ENCODE results near the gene ZNF638.

Gene ZNF638

GRCh38 chr2:71473346-71474031 is 141.9 kb downstream of the ZNF638 start:
- DNase-seq (ENCODE audit: low spot score) = no peak
- TF ChIP-seq, protein P1, sequence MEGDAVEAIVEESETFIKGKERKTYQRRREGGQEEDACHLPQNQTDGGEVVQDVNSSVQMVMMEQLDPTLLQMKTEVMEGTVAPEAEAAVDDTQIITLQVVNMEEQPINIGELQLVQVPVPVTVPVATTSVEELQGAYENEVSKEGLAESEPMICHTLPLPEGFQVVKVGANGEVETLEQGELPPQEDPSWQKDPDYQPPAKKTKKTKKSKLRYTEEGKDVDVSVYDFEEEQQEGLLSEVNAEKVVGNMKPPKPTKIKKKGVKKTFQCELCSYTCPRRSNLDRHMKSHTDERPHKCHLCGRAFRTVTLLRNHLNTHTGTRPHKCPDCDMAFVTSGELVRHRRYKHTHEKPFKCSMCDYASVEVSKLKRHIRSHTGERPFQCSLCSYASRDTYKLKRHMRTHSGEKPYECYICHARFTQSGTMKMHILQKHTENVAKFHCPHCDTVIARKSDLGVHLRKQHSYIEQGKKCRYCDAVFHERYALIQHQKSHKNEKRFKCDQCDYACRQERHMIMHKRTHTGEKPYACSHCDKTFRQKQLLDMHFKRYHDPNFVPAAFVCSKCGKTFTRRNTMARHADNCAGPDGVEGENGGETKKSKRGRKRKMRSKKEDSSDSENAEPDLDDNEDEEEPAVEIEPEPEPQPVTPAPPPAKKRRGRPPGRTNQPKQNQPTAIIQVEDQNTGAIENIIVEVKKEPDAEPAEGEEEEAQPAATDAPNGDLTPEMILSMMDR (IDR thresholded peaks at IDR 0.05; ENCODE audit: poor library complexity, severe bottlenecking) = no peak
- no peak overlapping the region for H3K27ac ChIP-seq (ENCODE audit: poor library complexity, severe bottlenecking)
- H3K27me3 ChIP-seq (ENCODE audit: insufficient read depth, poor library complexity, severe bottlenecking) = no peaks in the 10 kb centered on the region
- no peaks in the 10 kb centered on the region for H3K9me3 ChIP-seq (ENCODE audit: severe bottlenecking)
- no peak overlapping the region for H3K4me3 ChIP-seq (ENCODE audit: severe bottlenecking)
- no peak for ATAC-seq (ENCODE audit: low read depth)
- peaks cover 8% of the 10 kb centered on the region for H3K4me1 ChIP-seq (ENCODE audit: insufficient read depth, poor library complexity, severe bottlenecking)
- no peaks in the 10 kb centered on the region for H3K36me3 ChIP-seq (ENCODE audit: low read depth)

- ATAC-seq (ENCODE audit: low read depth) (no peak), DNase-seq (ENCODE audit: low spot score) (no peak)
- H3K27me3 ChIP-seq (ENCODE audit: insufficient read depth, poor library complexity, severe bottlenecking) = no peaks in the 10 kb centered on the region
- no peak overlapping the region for H3K27ac ChIP-seq (ENCODE audit: poor library complexity, severe bottlenecking)
- no peaks in the 10 kb centered on the region for H3K36me3 ChIP-seq (ENCODE audit: low read depth)
- H3K4me3 ChIP-seq (ENCODE audit: severe bottlenecking) = no peak overlapping the region
- TF ChIP-seq, protein P1 (IDR thresholded peaks at IDR 0.05; ENCODE audit: poor library complexity, severe bottlenecking) = no peak
- H3K4me1 ChIP-seq (ENCODE audit: insufficient read depth, poor library complexity, severe bottlenecking) = peaks cover 8% of the 10 kb centered on the region
- no peaks in the 10 kb centered on the region for H3K9me3 ChIP-seq (ENCODE audit: severe bottlenecking)
These were observed 142.6 kb downstream of the ZNF638 start for GRCh38 chr2:71474116-71474743.

GRCh38 chr2:71474744-71475397 is 143.3 kb downstream of the ZNF638 start:
- no peak for DNase-seq (ENCODE audit: low spot score)

GRCh38 chr2:71476495-71476894 is 144.9 kb downstream of the ZNF638 start:
- H3K27ac ChIP-seq (ENCODE audit: poor library complexity, severe bottlenecking) = no peak overlapping the region
- no peaks in the 10 kb centered on the region for H3K36me3 ChIP-seq (ENCODE audit: low read depth)
- H3K9me3 ChIP-seq (ENCODE audit: severe bottlenecking) = no peaks in the 10 kb centered on the region
- DNase-seq (ENCODE audit: low spot score) = no peak
- no peaks in the 10 kb centered on the region for H3K27me3 ChIP-seq (ENCODE audit: insufficient read depth, poor library complexity, severe bottlenecking)
- TF ChIP-seq, protein P1 (IDR thresholded peaks at IDR 0.05; ENCODE audit: poor library complexity, severe bottlenecking) = no peak
- ATAC-seq (ENCODE audit: low read depth) = no peak
- no peak overlapping the region for H3K4me3 ChIP-seq (ENCODE audit: severe bottlenecking)
- H3K4me1 ChIP-seq (ENCODE audit: insufficient read depth, poor library complexity, severe bottlenecking) = peaks cover 8% of the 10 kb centered on the region

More at GRCh38 chr2:71474744-71475397, 143.3 kb downstream of the ZNF638 start:
- TF ChIP-seq, protein P1 (IDR thresholded peaks at IDR 0.05; ENCODE audit: poor library complexity, severe bottlenecking) = no peak
- no peak overlapping the region for H3K27ac ChIP-seq (ENCODE audit: poor library complexity, severe bottlenecking)
- no peak overlapping the region for H3K4me3 ChIP-seq (ENCODE audit: severe bottlenecking)
- no peaks in the 10 kb centered on the region for H3K9me3 ChIP-seq (ENCODE audit: severe bottlenecking)
- ATAC-seq (ENCODE audit: low read depth) = no peak
- H3K36me3 ChIP-seq (ENCODE audit: low read depth) = no peaks in the 10 kb centered on the region
- no peaks in the 10 kb centered on the region for H3K27me3 ChIP-seq (ENCODE audit: insufficient read depth, poor library complexity, severe bottlenecking)
- peaks cover 8% of the 10 kb centered on the region for H3K4me1 ChIP-seq (ENCODE audit: insufficient read depth, poor library complexity, severe bottlenecking)

Data from RWPE2 (cell line).